SK-N-SH (cell line): ENCODE data around the gene AZIN2.

Experiments used
- CTCF ChIP-seq: fragments of 200-600 bp; sonication (generic); IDR thresholded peaks from 2 replicates; pipeline ENCODE4 v1.6.1; 2017; ENCODE audit warnings: antibody characterized with exemption, mild to moderate bottlenecking, moderate library complexity
- GABPA ChIP-seq: IDR thresholded peaks from 2 replicates; pipeline ENCODE4 v1.4.0; 2012; ENCODE audit warnings: low read depth, mild to moderate bottlenecking
- MAX ChIP-seq: IDR thresholded peaks from 2 replicates; pipeline ENCODE4 v1.4.0; 2012; ENCODE audit warnings: low read depth
- MEF2A ChIP-seq: IDR thresholded peaks from 2 replicates; pipeline ENCODE4 v1.4.0; 2012; ENCODE audit warnings: low read depth, borderline replicate concordance
- PBX3 ChIP-seq: IDR thresholded peaks from 2 replicates; pipeline ENCODE4; 2012
- POLR2AphosphoS5 ChIP-seq: IDR thresholded peaks from 2 replicates; pipeline ENCODE4 v1.6.1; 2012; ENCODE audit warnings: low read depth, low read length
- REST ChIP-seq: IDR thresholded peaks from 2 replicates; pipeline ENCODE4 v1.6.1; 2012; ENCODE audit warnings: mild to moderate bottlenecking, low read depth, low read length, moderate library complexity
- TAF1 ChIP-seq: IDR thresholded peaks from 2 replicates; pipeline ENCODE4 v1.6.1; 2012; ENCODE audit warnings: low read depth, mild to moderate bottlenecking, low read length, moderate library complexity, borderline replicate concordance
- USF1 ChIP-seq: IDR thresholded peaks from 2 replicates; pipeline ENCODE4 v1.4.0; 2012; ENCODE audit warnings: low read depth, borderline replicate concordance
- ZBTB33 ChIP-seq: IDR thresholded peaks from 2 replicates; pipeline ENCODE4 v1.4.0; 2012; ENCODE audit warnings: low read depth, borderline replicate concordance

- TF ChIP-seq CTCF: no peak
- TF ChIP-seq GABPA: no peak
- TF ChIP-seq PBX3: no peak
- no peak for TF ChIP-seq TAF1
- TF ChIP-seq MAX: no peak
- TF ChIP-seq POLR2AphosphoS5: no peak
- TF ChIP-seq REST: no peak
- no peak for TF ChIP-seq ZBTB33
- no peak for TF ChIP-seq USF1
- no peak for TF ChIP-seq MEF2A
These were observed 81.2 kb downstream of the AZIN2 start for GRCh38 chr1:33162141-33162540.
